H1 (cell line): Measurements from ENCODE around the gene CT45A3. TPM values are rescaled to one million over a fixed set of nuclear protein-coding genes. Genes with fewer than 3 reads are reported as not detected.
"Not testable (repeated sequence)": the region's sequence is repeated elsewhere in the genome, so short reads cannot be mapped to it uniquely, and the experiment has no call there.

Experiments
- CTCF ChIA-PET: fragments of 300-600 bp; sonication (Branson Sonifier 250); formaldehyde crosslinking; loops from one replicate; lab custom pipeline; 2021; ENCODE audit not compliant: partially characterized antibody; lab: Charles Lee
- POLR2A ChIA-PET: fragments of 300-600 bp; sonication (Branson Sonifier 250); formaldehyde crosslinking; loops from one replicate; lab custom pipeline; 2021; ENCODE audit warnings: inconsistent platforms; ENCODE audit not compliant: partially characterized antibody; lab: Charles Lee
- DNase-seq, 2 experiments: peaks; one replicate each; pipeline versions ENCODE4 v3.0.0 to v3.0.0-alpha.2; 2010 to 2022; ENCODE audit warnings: low spot score in 2 of 2, low read depth in 1 of 2, mixed read lengths in 1 of 2
- FAIRE-seq: peaks from 2 replicates; lab custom pipeline; 2011; peaks lifted over from hg19 to GRCh38; lab: Jason Lieb, UNC
- H2AFZ ChIP-seq: 2 replicates; pipeline ENCODE4 v1.8.1; 2012; ENCODE audit warnings: low read length, inconsistent platforms
- H2AK5ac ChIP-seq: 2 replicates; pipeline ENCODE4 v1.6.1; 2013; ENCODE audit warnings: low read depth, low read length
- H2BK120ac ChIP-seq: replicated peaks from 2 replicates; pipeline ENCODE3; 2013; ENCODE audit warnings: low read depth, low read length, inconsistent platforms
- H2BK12ac ChIP-seq: 2 replicates; pipeline ENCODE4 v1.6.1; 2013; ENCODE audit warnings: low read depth, low read length
- H2BK15ac ChIP-seq: 2 replicates; pipeline ENCODE4 v1.6.1; 2013; ENCODE audit warnings: low read length
- H2BK20ac ChIP-seq: 2 replicates; pipeline ENCODE4 v1.6.1; 2013; ENCODE audit warnings: low read length
- H2BK5ac ChIP-seq: 2 replicates; pipeline ENCODE4 v1.6.1; 2013; ENCODE audit warnings: low read depth, low read length
- H3K14ac ChIP-seq: 2 replicates; pipeline ENCODE4 v1.6.1; 2013; ENCODE audit warnings: inconsistent platforms; ENCODE audit not compliant: insufficient read length
- H3K18ac ChIP-seq: 2 replicates; pipeline ENCODE4 v1.6.1; 2013; ENCODE audit warnings: low read length; ENCODE audit errors: extremely low read depth
- H3K23ac ChIP-seq: 2 replicates; pipeline ENCODE4 v1.6.1; 2013; ENCODE audit warnings: inconsistent platforms; ENCODE audit not compliant: insufficient read length
- H3K23me2 ChIP-seq: 2 replicates; pipeline ENCODE4 v1.6.1; 2013; ENCODE audit warnings: low read depth, low read length
- H3K27ac ChIP-seq: 2 replicates; pipeline ENCODE4 v1.6.1; 2011; ENCODE audit warnings: low read depth, low read length, inconsistent platforms
- H3K27me3 ChIP-seq, 4 experiments: replicated peaks in 1 of 4; 1 replicate in 1 of 4; 2 replicates in 3 of 4; pipeline versions ENCODE4 v1.6.1 to v1.8.1; 2011 to 2013; ENCODE audit warnings: low read length in 3 of 4, mild to moderate bottlenecking in 3 of 4, inconsistent platforms in 2 of 4, mixed read lengths in 2 of 4, moderate library complexity in 1 of 4; ENCODE audit not compliant: control insufficient read depth in 3 of 4, insufficient read depth in 3 of 4; ENCODE audit errors: extremely low read depth in 1 of 4
- H3K36me3 ChIP-seq, 4 experiments: 2 replicates each; pipeline versions ENCODE4 v1.6.1 to v1.8.1; 2011 to 2013; ENCODE audit warnings: mild to moderate bottlenecking in 4 of 4, low read length in 3 of 4, moderate library complexity in 2 of 4, control low read depth in 1 of 4, inconsistent platforms in 1 of 4; ENCODE audit not compliant: insufficient read depth in 4 of 4, control insufficient read depth in 2 of 4
- H3K4ac ChIP-seq: replicated peaks from 2 replicates; pipeline ENCODE3; 2013; ENCODE audit warnings: low read length, low read depth, mixed read lengths, inconsistent platforms; ENCODE audit not compliant: insufficient read length
- H3K4me1 ChIP-seq, 4 experiments: replicated peaks in 1 of 4; 1 replicate in 1 of 4; 2 replicates in 3 of 4; pipeline versions ENCODE4 v1.6.1 to v1.8.1; 2011 to 2013; ENCODE audit warnings: low read length in 3 of 4, inconsistent platforms in 2 of 4, mixed read lengths in 1 of 4; ENCODE audit not compliant: insufficient read depth in 4 of 4, control insufficient read depth in 3 of 4
- H3K4me2 ChIP-seq, 2 experiments: 2 replicates each; pipeline versions ENCODE4 v1.6.1 to v1.8.1; 2011 to 2013; ENCODE audit warnings: low read depth in 2 of 2, low read length in 2 of 2, control low read depth in 1 of 2, inconsistent platforms in 1 of 2, mild to moderate bottlenecking in 1 of 2; ENCODE audit not compliant: insufficient read depth in 1 of 2
- H3K4me3 ChIP-seq, 4 experiments: fragments of 200-600, 300-600 bp in 1 of 4; sonication (generic), shearing (Covaris generic), sonication (Bioruptor Twin) in 1 of 4; 2 replicates each; pipeline versions ENCODE4 v1.5.1 to v1.8.1; 2011 to 2016; ENCODE audit warnings: low read length in 4 of 4, low read depth in 3 of 4, control low read depth in 2 of 4, inconsistent platforms in 2 of 4, mild to moderate bottlenecking in 2 of 4, mixed read lengths in 1 of 4, moderate library complexity in 1 of 4; ENCODE audit not compliant: insufficient read depth in 2 of 4; ENCODE audit errors: extremely low read depth in 1 of 4
- H3K56ac ChIP-seq: replicated peaks from 2 replicates; pipeline ENCODE3; 2013; ENCODE audit warnings: low read depth, mild to moderate bottlenecking, mixed read lengths, low read length, inconsistent platforms; ENCODE audit not compliant: insufficient read length
- H3K79me1 ChIP-seq: 2 replicates; pipeline ENCODE4 v1.6.1; 2013; ENCODE audit warnings: low read depth, low read length, control low read depth
- H3K79me2 ChIP-seq, 2 experiments: 2 replicates each; pipeline versions ENCODE4 v1.6.1 to v1.8.1; 2012 to 2013; ENCODE audit warnings: low read length in 2 of 2, mild to moderate bottlenecking in 2 of 2, inconsistent platforms in 1 of 2; ENCODE audit not compliant: insufficient read depth in 2 of 2, control insufficient read depth in 1 of 2
- H3K9ac ChIP-seq, 4 experiments: replicated peaks in 1 of 4; 1 replicate in 1 of 4; 2 replicates in 3 of 4; pipeline versions ENCODE4 v1.6.1 to v1.8.1; 2011 to 2013; ENCODE audit warnings: low read depth in 3 of 4, low read length in 3 of 4, control low read depth in 2 of 4, mild to moderate bottlenecking in 2 of 4, moderate library complexity in 2 of 4, inconsistent platforms in 1 of 4; ENCODE audit errors: extremely low read depth in 1 of 4
- H3K9me3 ChIP-seq, 2 experiments: 2 replicates each; pipeline versions ENCODE4 v1.6.1 to v1.8.1; 2012 to 2013; ENCODE audit warnings: mild to moderate bottlenecking in 2 of 2, moderate library complexity in 2 of 2, control low read depth in 1 of 2, inconsistent platforms in 1 of 2, low read depth in 1 of 2, low read length in 1 of 2, mixed read lengths in 1 of 2; ENCODE audit not compliant: insufficient read depth in 2 of 2
- H4K20me1 ChIP-seq, 2 experiments: replicated peaks in 1 of 2; 2 replicates each; pipeline versions ENCODE3 to v1.8.1; 2011 to 2013; ENCODE audit warnings: inconsistent platforms in 2 of 2, low read length in 2 of 2, mild to moderate bottlenecking in 1 of 2; ENCODE audit not compliant: insufficient read depth in 2 of 2, control insufficient read depth in 1 of 2
- H4K5ac ChIP-seq: 2 replicates; pipeline ENCODE4 v1.6.1; 2013; ENCODE audit warnings: low read length, low read depth, mixed read lengths, inconsistent platforms; ENCODE audit not compliant: insufficient read length
- H4K8ac ChIP-seq: 2 replicates; pipeline ENCODE4 v1.8.0; 2013; ENCODE audit warnings: mild to moderate bottlenecking, moderate library complexity, low read length, inconsistent platforms; ENCODE audit not compliant: insufficient read depth; ENCODE audit errors: extremely low read depth
- H4K91ac ChIP-seq: replicated peaks from 2 replicates; pipeline ENCODE3; 2013; ENCODE audit warnings: low read length, mixed read lengths, inconsistent platforms; ENCODE audit not compliant: insufficient read length
- WGBS, 2 experiments: shearing (Covaris generic) in 1 of 2; methylation state at CpG; one replicate each; pipeline versions ENCODE4 v1.1.6 to v1.1.7; 2013 to 2015; ENCODE audit warnings: low lambda C conversion rate in 2 of 2, mixed read lengths in 2 of 2, inconsistent platforms in 1 of 2, low coverage in 1 of 2, missing lambda C conversion rate in 1 of 2; ENCODE audit not compliant: insufficient replicate concordance in 2 of 2, insufficient coverage in 1 of 2, insufficient read length in 1 of 2; ENCODE audit errors: extremely low coverage in 1 of 2, missing lambda C conversion rate in 1 of 2; 5-methylcytosine and 5-hydroxymethylcytosine counted together
- long read RNA-seq, 2 experiments: library from RNA in 1 of 2; library from capped mRNA in 1 of 2; stranded (forward); transcript quantifications; one replicate each; pipeline ENCODE4 v2.0.0, GENCODE V29; 2021; ENCODE audit warnings: inconsistent platforms in 1 of 2
- polyA minus RNA-seq, 3 experiments: library from RNA; depleted of rRNA, polyadenylated mRNA; stranded (reverse); fragments of >200 nt; gene quantifications; 1 replicate in 2 of 3; 2 replicates in 1 of 3; pipeline ENCODE4 v1.2.3, GENCODE V29; 2011
- polyA plus RNA-seq, 7 experiments: library from polyadenylated mRNA; depleted of rRNA in 3 of 7; stranded (reverse) in 5 of 7; unstranded in 2 of 7; fragments of >200 nt in 5 of 7; fragments of 200-250 nt in 2 of 7; gene quantifications; 1 replicate in 5 of 7; 2 replicates in 1 of 7; 4 replicates in 1 of 7; pipeline versions ENCODE4 v1.2.1 to v1.2.3, GENCODE V29; 2011 to 2013; ENCODE audit warnings: missing spikeins in 2 of 7, mixed read lengths in 2 of 7
- total RNA-seq: library from RNA; stranded (reverse); fragmentation: NEBNext Ultra II Directional; extraction: Animal tissue kit (Norgen Biotek cat#: 25700); gene quantifications from 2 replicates; pipeline ENCODE4 v1.2.1, GENCODE V29; 2021

CT45A3 gene
- total RNA-seq (not detected in 2 replicates), polyA plus RNA-seq (2011; rRNA removed) (not detected in 2 replicates), polyA minus RNA-seq (2011; rRNA and poly(A)+ RNA removed) (not detected in 2 replicates)
- polyA plus RNA-seq (2011; cell fraction: cytosol; rRNA removed), result not detected
- not detected for polyA plus RNA-seq (2011; cell fraction: nucleus; rRNA removed)
- polyA plus RNA-seq (2012, experiment 1 of 2), result not detected in 4 replicates
- polyA plus RNA-seq (2012, experiment 2 of 2), result not detected
- not detected for polyA plus RNA-seq (2013, experiment 1 of 2)
- not detected for polyA plus RNA-seq (2013, experiment 2 of 2)
- polyA minus RNA-seq (2011; cell fraction: cytosol; rRNA and poly(A)+ RNA removed), result not detected
- not detected for polyA minus RNA-seq (2011; cell fraction: nucleus; rRNA and poly(A)+ RNA removed)
- long read RNA-seq, experiment 1, result 0 reads
- long read RNA-seq, experiment 2, result 0 reads

- H3K56ac ChIP-seq, H4K8ac ChIP-seq, H3K4me2 ChIP-seq, H2BK15ac ChIP-seq, H3K4me3 ChIP-seq, H2BK5ac ChIP-seq, H3K9ac ChIP-seq, H2BK12ac ChIP-seq, DNase-seq, H3K36me3 ChIP-seq, H3K14ac ChIP-seq, H3K23ac ChIP-seq, H4K20me1 ChIP-seq, H3K4me1 ChIP-seq, H3K79me1 ChIP-seq, H3K9me3 ChIP-seq, CTCF ChIA-PET, POLR2A ChIA-PET, H2BK20ac ChIP-seq, H2AK5ac ChIP-seq, H3K27me3 ChIP-seq, H3K27ac ChIP-seq, FAIRE-seq, H3K18ac ChIP-seq, H3K4ac ChIP-seq, H3K79me2 ChIP-seq, H3K23me2 ChIP-seq, H4K91ac ChIP-seq, H4K5ac ChIP-seq, H2AFZ ChIP-seq, H2BK120ac ChIP-seq: not testable (repeated sequence)
- WGBS, 2 experiments, result no CpG with 5 or more reads among the region's 17 CpGs
Measured at GRCh38 chrX:135768091-135768490, at the start of gene CT45A3. CT45A3 (minus strand) TSS chrX:135768191; CDS start chrX:135764444, 3,747 bp downstream.

- H4K8ac ChIP-seq, H3K4ac ChIP-seq, CTCF ChIA-PET, H3K79me2 ChIP-seq, H3K9ac ChIP-seq, H3K4me3 ChIP-seq, POLR2A ChIA-PET, H3K79me1 ChIP-seq, DNase-seq, H3K18ac ChIP-seq, H2BK5ac ChIP-seq, H3K23me2 ChIP-seq, H4K91ac ChIP-seq, H2AFZ ChIP-seq, H4K20me1 ChIP-seq, H3K27me3 ChIP-seq, FAIRE-seq, H2AK5ac ChIP-seq, H2BK15ac ChIP-seq, H3K27ac ChIP-seq, H3K56ac ChIP-seq, H2BK12ac ChIP-seq, H3K4me1 ChIP-seq, H3K9me3 ChIP-seq, H3K36me3 ChIP-seq, H4K5ac ChIP-seq, H3K14ac ChIP-seq, H3K23ac ChIP-seq, H2BK20ac ChIP-seq, H3K4me2 ChIP-seq, H2BK120ac ChIP-seq: not testable (repeated sequence)
- no CpG with 5 or more reads among the region's 16 CpGs for WGBS, 2 experiments
Measured at GRCh38 chrX:135802687-135803086, 34.7 kb upstream of the CT45A3 start, which contains the start of gene CT45A6. CT45A6 (minus strand) TSS chrX:135802787; CDS start chrX:135798993, 3,794 bp downstream.
